WTC11 (cell line): ENCODE results near the gene SIAE.

Source experiments
- CBFB ChIP-seq: sonication (generic); formaldehyde crosslinking; IDR thresholded peaks from 2 replicates; pipeline ENCODE4 v1.8.1; 2022; ENCODE audit warnings: mild to moderate bottlenecking, low read depth, missing genetic modification reagents
- ESRRA ChIP-seq: sonication (generic); formaldehyde crosslinking; IDR thresholded peaks from 2 replicates; pipeline ENCODE4 v1.8.1; 2022; ENCODE audit warnings: mild to moderate bottlenecking, missing genetic modification reagents, borderline replicate concordance
- FOXP1 ChIP-seq: sonication (generic); formaldehyde crosslinking; IDR thresholded peaks from 2 replicates; pipeline ENCODE4 v1.8.0; 2022; ENCODE audit warnings: missing genetic modification reagents, mild to moderate bottlenecking, moderate library complexity, borderline replicate concordance
- IRF1 ChIP-seq: sonication (generic); formaldehyde crosslinking; IDR thresholded peaks from 2 replicates; pipeline ENCODE4 v1.8.0; 2023; ENCODE audit warnings: missing genetic modification reagents
- MAX ChIP-seq: sonication (generic); formaldehyde crosslinking; IDR thresholded peaks from 2 replicates; pipeline ENCODE4 v1.8.0; 2022; ENCODE audit warnings: mild to moderate bottlenecking, missing genetic modification reagents
- NFE2L1 ChIP-seq: sonication (generic); formaldehyde crosslinking; IDR thresholded peaks from 2 replicates; pipeline ENCODE4 v1.8.1; 2023; ENCODE audit warnings: missing genetic modification reagents
- PREB ChIP-seq: sonication (generic); formaldehyde crosslinking; IDR thresholded peaks from 2 replicates; pipeline ENCODE4 v1.8.1; 2022; ENCODE audit warnings: mild to moderate bottlenecking, missing genetic modification reagents, moderate library complexity, borderline replicate concordance
- ZNF263 ChIP-seq: sonication (generic); formaldehyde crosslinking; IDR thresholded peaks from 2 replicates; pipeline ENCODE4 v1.8.1; 2022; ENCODE audit warnings: low read depth, mild to moderate bottlenecking, moderate library complexity, missing genetic modification reagents
- ZNF396 ChIP-seq: fragments of 250-450 bp; sonication (Bioruptor Pico); IDR thresholded peaks from 2 replicates; pipeline ENCODE4 v1.8.0; 2021; ENCODE audit warnings: mild to moderate bottlenecking, moderate library complexity, borderline replicate concordance
- TF ChIP-seq, protein P1 (sequence below): fragments of 200-600 bp; IDR thresholded peaks from 2 replicates; pipeline ENCODE4 v1.8.0; 2022; ENCODE audit warnings: antibody characterized with exemption
- TF ChIP-seq, protein P2 (sequence below): sonication (generic); formaldehyde crosslinking; IDR thresholded peaks from 2 replicates; pipeline ENCODE4 v1.8.0; 2022; ENCODE audit warnings: missing genetic modification reagents

GRCh38 chr11:124646148-124646547 lies 27.4 kb downstream of the SIAE start:
- TF ChIP-seq PREB (CRISPR knock-in tag) (no peak), ESRRA (CRISPR knock-in tag) (no peak), NFE2L1 (CRISPR knock-in tag) (no peak), FOXP1 (CRISPR knock-in tag) (no peak), MAX (CRISPR knock-in tag) (no peak), ZNF396 (CRISPR knock-in tag) (no peak), CBFB (no peak), ZNF263 (CRISPR knock-in tag) (no peak), IRF1 (CRISPR knock-in tag) (no peak)
- TF ChIP-seq, protein P1, sequence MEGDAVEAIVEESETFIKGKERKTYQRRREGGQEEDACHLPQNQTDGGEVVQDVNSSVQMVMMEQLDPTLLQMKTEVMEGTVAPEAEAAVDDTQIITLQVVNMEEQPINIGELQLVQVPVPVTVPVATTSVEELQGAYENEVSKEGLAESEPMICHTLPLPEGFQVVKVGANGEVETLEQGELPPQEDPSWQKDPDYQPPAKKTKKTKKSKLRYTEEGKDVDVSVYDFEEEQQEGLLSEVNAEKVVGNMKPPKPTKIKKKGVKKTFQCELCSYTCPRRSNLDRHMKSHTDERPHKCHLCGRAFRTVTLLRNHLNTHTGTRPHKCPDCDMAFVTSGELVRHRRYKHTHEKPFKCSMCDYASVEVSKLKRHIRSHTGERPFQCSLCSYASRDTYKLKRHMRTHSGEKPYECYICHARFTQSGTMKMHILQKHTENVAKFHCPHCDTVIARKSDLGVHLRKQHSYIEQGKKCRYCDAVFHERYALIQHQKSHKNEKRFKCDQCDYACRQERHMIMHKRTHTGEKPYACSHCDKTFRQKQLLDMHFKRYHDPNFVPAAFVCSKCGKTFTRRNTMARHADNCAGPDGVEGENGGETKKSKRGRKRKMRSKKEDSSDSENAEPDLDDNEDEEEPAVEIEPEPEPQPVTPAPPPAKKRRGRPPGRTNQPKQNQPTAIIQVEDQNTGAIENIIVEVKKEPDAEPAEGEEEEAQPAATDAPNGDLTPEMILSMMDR: no peak
- TF ChIP-seq, protein P2, sequence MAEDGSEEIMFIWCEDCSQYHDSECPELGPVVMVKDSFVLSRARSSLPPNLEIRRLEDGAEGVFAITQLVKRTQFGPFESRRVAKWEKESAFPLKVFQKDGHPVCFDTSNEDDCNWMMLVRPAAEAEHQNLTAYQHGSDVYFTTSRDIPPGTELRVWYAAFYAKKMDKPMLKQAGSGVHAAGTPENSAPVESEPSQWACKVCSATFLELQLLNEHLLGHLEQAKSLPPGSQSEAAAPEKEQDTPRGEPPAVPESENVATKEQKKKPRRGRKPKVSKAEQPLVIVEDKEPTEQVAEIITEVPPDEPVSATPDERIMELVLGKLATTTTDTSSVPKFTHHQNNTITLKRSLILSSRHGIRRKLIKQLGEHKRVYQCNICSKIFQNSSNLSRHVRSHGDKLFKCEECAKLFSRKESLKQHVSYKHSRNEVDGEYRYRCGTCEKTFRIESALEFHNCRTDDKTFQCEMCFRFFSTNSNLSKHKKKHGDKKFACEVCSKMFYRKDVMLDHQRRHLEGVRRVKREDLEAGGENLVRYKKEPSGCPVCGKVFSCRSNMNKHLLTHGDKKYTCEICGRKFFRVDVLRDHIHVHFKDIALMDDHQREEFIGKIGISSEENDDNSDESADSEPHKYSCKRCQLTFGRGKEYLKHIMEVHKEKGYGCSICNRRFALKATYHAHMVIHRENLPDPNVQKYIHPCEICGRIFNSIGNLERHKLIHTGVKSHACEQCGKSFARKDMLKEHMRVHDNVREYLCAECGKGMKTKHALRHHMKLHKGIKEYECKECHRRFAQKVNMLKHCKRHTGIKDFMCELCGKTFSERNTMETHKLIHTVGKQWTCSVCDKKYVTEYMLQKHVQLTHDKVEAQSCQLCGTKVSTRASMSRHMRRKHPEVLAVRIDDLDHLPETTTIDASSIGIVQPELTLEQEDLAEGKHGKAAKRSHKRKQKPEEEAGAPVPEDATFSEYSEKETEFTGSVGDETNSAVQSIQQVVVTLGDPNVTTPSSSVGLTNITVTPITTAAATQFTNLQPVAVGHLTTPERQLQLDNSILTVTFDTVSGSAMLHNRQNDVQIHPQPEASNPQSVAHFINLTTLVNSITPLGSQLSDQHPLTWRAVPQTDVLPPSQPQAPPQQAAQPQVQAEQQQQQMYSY (CRISPR knock-in tag): no peak
